Stimulated activated CD8-positive, alpha-beta memory T cell treated with anti-CD3 and anti-CD28 coated beads, Interleukin-12 subunit alpha, Interleukin-12 subunit beta, amount 100 ng/mL, for 4 hours (primary cell): ENCODE results near the gene ANO4.

Source experiments
- DNase-seq: peaks from one replicate; pipeline ENCODE4 v3.0.0-alpha.2; 2020; ENCODE audit warnings: low read depth

Gene ANO4

GRCh38 chr12:100991102-100991501 lies 196.5 kb downstream of the ANO4 start:
- DNase-seq = no peak

- no peak for DNase-seq
Measured at GRCh38 chr12:100992194-100992593, 197.6 kb downstream of the ANO4 start.

GRCh38 chr12:100993916-100994450 lies 199.4 kb downstream of the ANO4 start:
- no peak for DNase-seq

- no peak for DNase-seq
Measured at GRCh38 chr12:100995201-100995600, 200.6 kb downstream of the ANO4 start.

GRCh38 chr12:100995771-100996170 lies 201.2 kb downstream of the ANO4 start:
- no peak for DNase-seq

GRCh38 chr12:101001669-101002068 lies 207.1 kb downstream of the ANO4 start:
- DNase-seq = no peak

- no peak for DNase-seq
Measured at GRCh38 chr12:101002696-101003419, 208.3 kb downstream of the ANO4 start.

GRCh38 chr12:101004898-101005297 lies 210.3 kb downstream of the ANO4 start:
- no peak for DNase-seq

- no peak for DNase-seq
Measured at GRCh38 chr12:101009274-101009673, 214.7 kb downstream of the ANO4 start.

GRCh38 chr12:101010896-101011295 lies 216.3 kb downstream of the ANO4 start:
- DNase-seq = no peak

GRCh38 chr12:101013993-101014392 lies 219.4 kb downstream of the ANO4 start:
- no peak for DNase-seq

- DNase-seq = no peak
Measured at GRCh38 chr12:101015044-101015443, 220.5 kb downstream of the ANO4 start.

GRCh38 chr12:101018540-101018939 lies 224.0 kb downstream of the ANO4 start:
- no peak for DNase-seq

GRCh38 chr12:101019201-101019600 lies 224.6 kb downstream of the ANO4 start:
- DNase-seq = no peak

- no peak for DNase-seq
Measured at GRCh38 chr12:101019667-101020066, 225.1 kb downstream of the ANO4 start.

- no peak for DNase-seq
Measured at GRCh38 chr12:101021442-101021841, 226.9 kb downstream of the ANO4 start.

GRCh38 chr12:101021911-101022388 lies 227.4 kb downstream of the ANO4 start:
- no peak for DNase-seq

GRCh38 chr12:101027200-101027599 lies 232.6 kb downstream of the ANO4 start:
- DNase-seq = no peak

GRCh38 chr12:101027816-101028215 lies 233.2 kb downstream of the ANO4 start:
- no peak for DNase-seq

GRCh38 chr12:101038289-101038871 lies 243.8 kb downstream of the ANO4 start:
- no peak for DNase-seq

- DNase-seq = no peak
Measured at GRCh38 chr12:101039848-101040531, 245.4 kb downstream of the ANO4 start.

GRCh38 chr12:101040936-101041335 lies 246.4 kb downstream of the ANO4 start:
- DNase-seq = no peak

- DNase-seq = no peak
Measured at GRCh38 chr12:101042211-101042610, 247.6 kb downstream of the ANO4 start.
